Body of pancreas (tissue), 4 donors: ENCODE results near the gene KLHL1. TPM values are rescaled to one million over a fixed set of nuclear protein-coding genes. Genes with fewer than 3 reads are reported as not detected.

Experiments used
- ATAC-seq: fragments of 150-250 bp; one replicate; pipeline ENCODE4 v1.9.1; 2016
- DNase-seq, 4 donors: peaks; one replicate each; pipeline ENCODE4 v3.0.0-alpha.2; 2019
- H3K27ac ChIP-seq, 4 donors: fragments of 200-600 bp; sonication (generic); 1 replicate in 3 of 4; 2 replicates in 1 of 4; pipeline versions ENCODE4 v1.5.1 to v1.6.1; 2016 to 2019; ENCODE audit warnings: mild to moderate bottlenecking in 1 of 4, mixed read lengths in 1 of 4, moderate library complexity in 1 of 4
- H3K27me3 ChIP-seq, 2 donors: fragments of 200-600 bp; sonication (generic); one replicate each; pipeline ENCODE4 v1.6.0; 2016; ENCODE audit warnings: mild to moderate bottlenecking in 1 of 2
- H3K36me3 ChIP-seq, 2 donors: fragments of 200-600 bp; sonication (generic); replicated peaks in 1 of 2; 2 replicates each; pipeline ENCODE4 v1.5.1; 2016; ENCODE audit warnings: low read depth in 2 of 2; ENCODE audit not compliant: insufficient read depth in 1 of 2
- H3K4me1 ChIP-seq: fragments of 200-600 bp; sonication (generic); one replicate; pipeline ENCODE4 v1.6.0; 2016
- H3K4me3 ChIP-seq, 2 donors: fragments of 200-600 bp; sonication (generic); 1 replicate in 1 of 2; 2 replicates in 1 of 2; pipeline ENCODE4 v1.5.1; 2016 to 2019
- H3K9me3 ChIP-seq, 3 donors: fragments of 200-600 bp; sonication (generic); 1 replicate in 2 of 3; 2 replicates in 1 of 3; pipeline ENCODE4 v1.5.1; 2016
- CTCF ChIP-seq, 7 experiments: fragments of 450-650 bp in 4 of 7; fragments of 200-600 bp in 3 of 7; sonication (generic) in 3 of 7; IDR thresholded peaks; one replicate each; pipeline ENCODE4 v1.5.1; 2016 to 2019; ENCODE audit warnings: antibody characterized with exemption in 7 of 7
- POLR2A ChIP-seq, 3 donors: fragments of 450-650 bp; IDR thresholded peaks; one replicate each; pipeline ENCODE4 v1.6.1; 2016; ENCODE audit warnings: antibody characterized with exemption in 3 of 3, mild to moderate bottlenecking in 2 of 3
- WGBS, 2 donors: methylation state at CpG; one replicate each; pipeline ENCODE4 v1.1.5; 2017; 5-methylcytosine and 5-hydroxymethylcytosine counted together
- intact Hi-C: fragments of 100-400 bp; cut with DNase I; formaldehyde crosslinking; loops from one replicate; pipeline ENCODE4 v1.15.1; 2023
- total RNA-seq, 2 donors: library from RNA; depleted of rRNA; stranded (reverse); fragments of >200 nt; gene quantifications; one replicate each; pipeline ENCODE4 v1.1.0, GENCODE V29; 2016

KLHL1 gene
- total RNA-seq, 2 donors from 2014 or later = 0.26 TPM; not detected in 1

GRCh38 chr13:69997061-69997460, 111.2 kb downstream of the KLHL1 start:
- Histone ChIP-seq H3K4me1 (no peaks in the 10 kb centered on the region), H3K9me3 (no peaks in the 10 kb centered on the region), H3K4me3 (no peak overlapping the region), H3K36me3 (no peaks in the 10 kb centered on the region), H3K27ac (no peak overlapping the region), H3K27me3 (no peaks in the 10 kb centered on the region)
- no peak for DNase-seq
- intact Hi-C loops = no loop called here
- no peak for ATAC-seq
- WGBS, 2 donors = 85 to 93% methylated on average over 4 of the region's 4 CpGs
- no peak for TF ChIP-seq CTCF (IDR thresholded peaks at IDR 0.05)
- TF ChIP-seq POLR2A (IDR thresholded peaks at IDR 0.05) = no peak

- no peaks in the 10 kb centered on the region for H3K36me3 ChIP-seq
- no peak for TF ChIP-seq CTCF (IDR thresholded peaks at IDR 0.05)
- no peak for TF ChIP-seq POLR2A (IDR thresholded peaks at IDR 0.05)
- H3K27ac ChIP-seq = no peak overlapping the region
- no peaks in the 10 kb centered on the region for H3K4me1 ChIP-seq
- H3K9me3 ChIP-seq = no peaks in the 10 kb centered on the region
- H3K4me3 ChIP-seq = no peak overlapping the region
- H3K27me3 ChIP-seq = no peaks in the 10 kb centered on the region
- ATAC-seq (no peak), DNase-seq (no peak)
- intact Hi-C loops = no loop called here
Measured at GRCh38 chr13:69980799-69981198, 127.5 kb downstream of the KLHL1 start.

GRCh38 chr13:69975496-69975895, 132.8 kb downstream of the KLHL1 start:
- H3K36me3 ChIP-seq = no peaks in the 10 kb centered on the region
- WGBS, 2 donors = 73 to 77% methylated on average over 2 of the region's 2 CpGs
- intact Hi-C loops = no loop called here
- no peaks in the 10 kb centered on the region for H3K4me1 ChIP-seq
- H3K27me3 ChIP-seq = no peaks in the 10 kb centered on the region
- no peak overlapping the region for H3K27ac ChIP-seq
- no peak overlapping the region for H3K4me3 ChIP-seq
- DNase-seq (no peak), ATAC-seq (no peak)
- H3K9me3 ChIP-seq = no peaks in the 10 kb centered on the region
- TF ChIP-seq CTCF (IDR thresholded peaks at IDR 0.05) (no peak), POLR2A (IDR thresholded peaks at IDR 0.05) (no peak)

- no peak overlapping the region for H3K4me3 ChIP-seq
- no peaks in the 10 kb centered on the region for H3K9me3 ChIP-seq
- WGBS, 2 donors = 55 to 58% methylated on average over 2 of the region's 2 CpGs
- TF ChIP-seq CTCF (IDR thresholded peaks at IDR 0.05) = no peak
- intact Hi-C loops = no loop called here
- ATAC-seq (no peak), DNase-seq (no peak)
- no peak overlapping the region for H3K27ac ChIP-seq
- H3K36me3 ChIP-seq = no peaks in the 10 kb centered on the region
- no peaks in the 10 kb centered on the region for H3K4me1 ChIP-seq
- H3K27me3 ChIP-seq = no peaks in the 10 kb centered on the region
Measured at GRCh38 chr13:69970520-69970919, 137.7 kb downstream of the KLHL1 start.

- H3K4me3 ChIP-seq = no peak overlapping the region
- H3K9me3 ChIP-seq = peaks cover 0 to 2% (median 0%) of the 10 kb centered on the region in 3 donors
- no peaks in the 10 kb centered on the region for H3K27me3 ChIP-seq
- intact Hi-C loops = no loop called here
- TF ChIP-seq POLR2A (IDR thresholded peaks at IDR 0.05) (no peak), CTCF (IDR thresholded peaks at IDR 0.05) (no peak)
- H3K4me1 ChIP-seq = no peaks in the 10 kb centered on the region
- no peak for ATAC-seq
- no peaks in the 10 kb centered on the region for H3K36me3 ChIP-seq
- no peak for DNase-seq
- no peak overlapping the region for H3K27ac ChIP-seq
- WGBS, 2 donors = 72 to 73% methylated on average over 2 of the region's 2 CpGs
Measured at GRCh38 chr13:69959046-69959445, 149.2 kb downstream of the KLHL1 start.
